VCaP (cell line): Measurements from ENCODE around the gene PARVA.

Experiments used
- H3K27ac ChIP-seq: fragments of 450-650 bp; 2 replicates; pipeline ENCODE4 v1.5.1; 2017
- TF ChIP-seq, protein P1 (sequence below): fragments of 450-650 bp; conservative IDR thresholded peaks from 2 replicates; pipeline ENCODE4 v1.5.1; 2017; ENCODE audit warnings: mild to moderate bottlenecking, moderate library complexity

Gene PARVA

DNA sequence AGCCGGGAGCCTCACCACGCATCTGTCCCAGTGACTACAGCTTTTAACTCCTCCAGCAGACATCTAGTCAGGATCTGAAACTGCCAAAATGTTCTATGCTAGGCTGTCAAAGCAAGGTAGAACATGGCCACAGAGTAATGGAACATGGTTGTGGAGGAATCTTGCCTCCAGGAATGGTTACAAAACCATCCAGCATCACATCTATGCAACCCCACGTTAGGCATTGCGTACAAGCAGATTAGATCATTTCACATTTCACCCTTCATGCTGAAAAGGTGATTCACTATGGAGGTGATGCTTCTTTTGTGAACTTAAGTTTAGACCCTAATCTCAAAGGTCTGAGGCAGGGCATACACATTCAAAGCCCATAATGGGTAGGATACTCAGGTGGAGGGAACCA is 103.0 kb downstream of the PARVA start:
- H3K27ac ChIP-seq, result no peak overlapping the region
- TF ChIP-seq, protein P1, sequence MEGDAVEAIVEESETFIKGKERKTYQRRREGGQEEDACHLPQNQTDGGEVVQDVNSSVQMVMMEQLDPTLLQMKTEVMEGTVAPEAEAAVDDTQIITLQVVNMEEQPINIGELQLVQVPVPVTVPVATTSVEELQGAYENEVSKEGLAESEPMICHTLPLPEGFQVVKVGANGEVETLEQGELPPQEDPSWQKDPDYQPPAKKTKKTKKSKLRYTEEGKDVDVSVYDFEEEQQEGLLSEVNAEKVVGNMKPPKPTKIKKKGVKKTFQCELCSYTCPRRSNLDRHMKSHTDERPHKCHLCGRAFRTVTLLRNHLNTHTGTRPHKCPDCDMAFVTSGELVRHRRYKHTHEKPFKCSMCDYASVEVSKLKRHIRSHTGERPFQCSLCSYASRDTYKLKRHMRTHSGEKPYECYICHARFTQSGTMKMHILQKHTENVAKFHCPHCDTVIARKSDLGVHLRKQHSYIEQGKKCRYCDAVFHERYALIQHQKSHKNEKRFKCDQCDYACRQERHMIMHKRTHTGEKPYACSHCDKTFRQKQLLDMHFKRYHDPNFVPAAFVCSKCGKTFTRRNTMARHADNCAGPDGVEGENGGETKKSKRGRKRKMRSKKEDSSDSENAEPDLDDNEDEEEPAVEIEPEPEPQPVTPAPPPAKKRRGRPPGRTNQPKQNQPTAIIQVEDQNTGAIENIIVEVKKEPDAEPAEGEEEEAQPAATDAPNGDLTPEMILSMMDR, result no peak

DNA sequence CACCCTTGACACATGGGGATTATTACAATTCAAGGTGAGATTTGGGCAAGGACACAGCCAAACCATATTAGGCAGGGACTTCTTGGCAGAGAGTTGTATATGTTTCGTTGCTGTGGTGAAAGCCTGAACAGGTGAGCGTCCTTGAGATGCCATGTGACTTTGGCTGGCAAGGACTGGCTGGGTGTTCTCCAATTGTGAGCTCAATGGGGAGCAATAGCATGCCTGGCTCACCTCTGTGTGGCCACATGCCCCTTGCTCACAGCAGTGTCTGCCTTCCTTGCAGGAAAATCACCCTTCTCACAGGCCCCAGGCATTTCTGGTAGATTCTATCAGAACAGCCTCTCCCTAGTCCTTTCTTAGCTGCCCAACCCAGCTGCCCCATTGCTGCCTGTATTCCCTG is 105.5 kb downstream of the PARVA start:
- no peak overlapping the region for H3K27ac ChIP-seq
- TF ChIP-seq, protein P1, result no peak

DNA sequence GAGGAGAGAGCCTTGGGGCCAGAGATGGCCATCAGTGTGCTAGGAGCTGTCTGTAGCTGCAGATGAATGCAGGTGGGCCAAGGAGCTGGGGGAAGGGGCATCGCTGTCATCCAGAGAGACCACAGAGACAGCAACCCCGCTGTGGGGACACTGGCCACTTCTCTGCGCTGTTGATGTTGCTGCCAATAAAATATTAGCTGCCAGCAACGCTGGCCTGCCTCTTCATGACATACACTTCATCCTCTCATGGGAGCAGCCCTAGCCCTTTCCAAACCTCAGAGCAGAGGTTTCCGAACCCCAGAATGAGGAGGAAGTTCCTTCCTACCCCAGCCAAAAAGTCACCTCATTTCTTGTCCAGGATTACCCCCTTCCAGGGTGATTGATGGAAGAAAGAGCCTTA is 106.2 kb downstream of the PARVA start:
- TF ChIP-seq, protein P1, result no peak
- no peak overlapping the region for H3K27ac ChIP-seq

DNA sequence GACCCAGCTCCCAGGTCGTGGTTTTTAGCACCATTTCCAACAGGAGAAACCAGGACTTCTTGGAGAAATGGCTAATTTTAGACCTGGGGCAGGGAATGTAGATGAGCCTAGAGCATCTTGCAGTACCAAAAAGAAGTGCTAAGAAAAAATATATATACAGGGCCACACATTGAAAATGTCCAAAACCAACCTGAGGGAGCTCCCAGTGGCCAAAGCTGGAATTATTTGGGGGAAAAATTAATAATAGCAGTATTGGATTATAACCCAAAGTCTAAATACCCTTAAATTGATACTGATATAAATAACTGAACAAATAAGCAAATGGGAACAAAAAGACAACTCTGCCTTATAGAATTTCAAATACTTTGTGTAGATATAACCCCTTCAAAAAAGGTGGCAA is 108.0 kb downstream of the PARVA start:
- TF ChIP-seq, protein P1, result peak; percentile 65
- H3K27ac ChIP-seq, result no peak overlapping the region

DNA sequence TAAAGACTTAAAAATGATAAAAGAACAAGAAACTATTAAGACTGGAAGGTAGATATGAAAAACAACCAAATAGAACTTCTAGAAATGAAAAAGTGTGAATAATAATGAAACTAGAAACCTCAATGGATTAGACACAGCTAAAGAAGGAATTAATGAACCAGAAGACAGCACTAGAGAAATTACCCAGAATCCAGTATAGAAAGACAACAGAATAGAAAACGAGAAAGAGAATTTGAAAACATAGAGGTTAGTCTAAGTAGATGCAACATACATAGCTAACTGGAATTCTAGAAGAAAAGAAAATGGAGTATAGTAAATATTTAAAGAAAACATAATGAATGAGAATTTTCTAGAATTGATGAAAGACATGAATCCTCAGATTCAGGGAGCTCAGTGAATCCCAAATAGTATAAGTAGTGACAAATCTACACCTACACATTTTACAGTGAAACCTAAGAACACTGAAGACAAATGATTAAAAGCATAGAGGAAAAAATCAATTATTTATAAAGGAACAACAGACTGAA is 111.9 kb downstream of the PARVA start:
- H3K27ac ChIP-seq, result no peak overlapping the region
- TF ChIP-seq, protein P1, result no peak

DNA sequence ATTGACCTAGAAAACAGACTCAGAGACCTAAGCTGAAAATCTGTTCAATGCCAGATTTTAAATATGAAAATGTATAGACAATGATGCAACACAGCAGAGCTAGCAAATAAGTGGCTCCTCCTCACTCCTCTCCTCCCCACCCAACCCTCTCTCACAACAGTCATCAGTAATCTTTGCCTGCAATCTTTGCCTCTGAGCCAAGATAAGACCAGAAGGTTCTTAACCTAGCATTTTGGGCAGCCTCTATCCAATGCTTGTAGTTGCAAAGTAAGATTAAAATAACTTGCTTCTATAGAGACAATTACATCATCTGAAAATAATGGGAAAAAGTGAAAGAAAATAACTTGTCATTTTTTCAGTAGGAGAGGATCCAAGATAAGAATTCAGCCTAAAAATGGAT is 117.3 kb downstream of the PARVA start:
- TF ChIP-seq, protein P1, result no peak
- no peak overlapping the region for H3K27ac ChIP-seq

DNA sequence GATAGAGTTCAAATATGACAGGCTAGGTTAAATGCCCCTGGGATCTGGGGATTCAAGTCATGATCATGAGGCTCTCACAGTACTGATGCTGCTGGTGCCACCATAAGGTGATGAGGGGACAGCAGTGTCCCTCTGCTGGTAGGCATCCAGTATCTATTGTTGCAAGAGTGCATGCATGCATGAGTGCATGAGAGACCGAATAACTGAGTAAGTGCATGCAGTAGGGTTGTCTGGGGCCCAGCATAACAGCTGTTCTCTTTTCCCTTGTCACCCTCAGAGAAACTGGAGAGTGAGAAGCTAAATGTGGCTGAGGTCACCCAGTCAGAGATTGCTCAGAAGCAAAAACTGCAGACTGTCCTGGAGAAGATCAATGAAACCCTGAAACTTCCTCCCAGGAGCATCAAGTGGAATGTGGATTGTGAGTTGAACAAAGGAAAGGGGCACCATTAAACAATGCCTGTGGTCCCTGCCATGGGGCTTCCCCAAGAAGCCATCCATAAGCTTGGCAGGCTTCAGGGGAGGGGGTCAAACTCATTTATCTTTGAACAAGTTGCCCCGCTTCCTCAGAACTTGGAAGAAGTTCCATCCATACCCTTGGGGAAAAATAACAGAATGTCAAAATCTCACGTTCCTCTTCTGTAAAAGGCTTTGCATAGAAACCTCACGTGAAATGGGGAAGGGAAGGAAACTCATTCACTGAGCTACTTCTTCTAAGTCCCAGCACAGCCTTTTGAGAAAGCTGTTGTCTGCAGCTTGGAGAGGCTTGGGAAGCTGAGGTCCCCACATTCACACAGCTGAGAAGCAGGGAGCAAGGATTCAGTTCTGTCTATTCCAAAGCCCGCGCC is 119.0 kb downstream of the PARVA start:
- TF ChIP-seq, protein P1, result no peak
- H3K27ac ChIP-seq, result no peak overlapping the region
